GM21786 (cell line): Measurements from ENCODE around the gene FRMD4B.
A peak's percentile ranks its signal among the peaks of the same experiment; 100 is the strongest.

ENCODE experiments used
- ATAC-seq: cut with Tn5 transposase; IDR thresholded peaks from one replicate; pipeline ENCODE4 v1.9.1; 2021; ENCODE audit not compliant: unreplicated experiment

FRMD4B gene

DNA sequence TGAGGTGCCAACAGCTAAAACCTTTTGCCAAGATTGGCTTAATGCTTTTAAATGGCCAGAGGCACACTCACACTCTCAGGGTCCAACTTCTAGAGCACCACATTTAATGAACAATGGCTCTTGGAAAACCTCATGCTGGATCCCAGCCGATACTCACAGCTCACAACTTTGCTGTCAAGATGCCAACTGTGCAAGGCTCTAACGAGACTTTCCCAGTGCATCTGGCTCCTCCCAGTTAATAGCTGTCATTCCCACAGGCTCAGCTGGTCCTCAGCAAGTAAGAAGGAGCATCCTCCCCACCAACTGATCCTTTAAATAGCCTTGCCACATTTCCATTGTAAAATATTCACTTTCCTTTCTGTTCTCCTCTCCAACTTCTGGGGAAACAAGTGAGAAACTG is 20.3 kb upstream of the FRMD4B start:
- ATAC-seq, result no peak

DNA sequence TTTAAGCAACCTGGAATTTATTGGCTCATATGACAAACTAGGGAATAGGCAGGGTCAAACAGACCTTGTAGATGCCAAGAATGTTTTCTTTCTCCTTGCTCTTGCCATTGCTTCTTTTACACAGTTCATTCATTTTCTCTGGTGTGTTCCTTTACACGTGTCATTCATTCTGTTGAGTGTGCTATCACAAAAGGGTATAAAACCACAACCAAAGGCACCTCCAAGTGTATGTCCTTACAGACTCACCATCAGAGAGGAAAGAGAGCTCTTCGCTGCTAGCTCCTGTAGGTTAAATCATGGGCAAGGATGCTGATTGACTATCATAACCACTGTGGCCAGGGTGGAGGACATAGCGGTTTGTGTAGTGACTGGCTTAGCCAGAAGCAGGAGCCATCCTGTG is 19.2 kb upstream of the FRMD4B start:
- no peak for ATAC-seq

DNA sequence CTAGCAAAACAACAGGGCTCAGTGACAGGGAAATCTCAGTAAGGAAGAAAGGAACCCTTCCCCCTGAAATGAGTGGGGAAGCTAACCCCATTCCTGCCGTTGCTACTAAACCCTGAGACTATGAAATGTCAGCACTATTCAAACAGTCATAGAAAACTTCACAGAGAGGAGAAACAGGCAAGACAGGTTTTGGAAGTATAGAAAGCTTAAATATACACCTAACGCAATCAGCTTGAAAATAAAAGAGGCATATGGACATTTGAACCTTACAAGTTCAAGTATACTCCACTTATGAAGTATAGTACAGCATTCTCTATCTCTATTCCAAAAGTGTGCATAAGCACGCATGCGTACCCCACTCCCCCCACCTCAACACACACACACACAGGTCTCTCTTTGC is 17.6 kb upstream of the FRMD4B start:
- no peak for ATAC-seq

DNA sequence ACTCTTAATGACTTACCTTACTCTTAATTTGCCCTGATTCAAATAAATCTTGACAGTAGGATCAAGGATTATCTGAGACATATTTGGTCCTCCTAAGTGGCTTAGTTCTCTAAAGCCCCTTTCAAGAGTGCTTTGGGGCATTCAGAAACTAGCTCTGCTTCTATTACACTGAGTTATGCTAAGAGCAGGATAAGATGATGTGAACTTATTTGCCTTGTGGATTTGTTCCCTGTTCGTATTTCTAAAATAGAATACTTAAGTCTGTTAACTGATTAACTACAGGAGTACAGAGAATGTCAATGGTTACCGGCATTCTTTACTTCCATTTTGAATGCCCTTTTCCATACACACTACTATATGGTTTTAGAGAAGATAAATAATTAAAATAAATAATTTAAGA is 14.8 kb upstream of the FRMD4B start:
- ATAC-seq, result no peak

DNA sequence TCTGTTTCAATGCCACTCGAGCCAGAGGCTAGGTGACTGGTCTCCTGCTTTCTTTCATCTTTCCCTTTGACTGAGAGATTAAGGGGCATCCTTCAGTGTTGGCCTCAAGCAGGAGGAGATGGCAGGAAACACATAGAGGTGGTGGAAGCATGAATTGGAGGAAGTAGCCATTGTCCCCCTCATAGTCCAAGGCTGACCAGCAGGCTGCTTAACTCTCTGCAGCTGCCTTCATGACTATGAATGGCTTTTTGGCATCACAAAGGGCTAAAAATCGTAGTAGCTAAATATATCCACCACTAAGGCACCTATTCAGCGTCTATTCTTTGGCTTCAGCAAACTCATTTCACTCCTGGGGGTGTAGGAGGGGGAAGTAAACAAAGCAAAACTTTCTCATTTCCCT is 7.0 kb upstream of the FRMD4B start:
- no peak for ATAC-seq

DNA sequence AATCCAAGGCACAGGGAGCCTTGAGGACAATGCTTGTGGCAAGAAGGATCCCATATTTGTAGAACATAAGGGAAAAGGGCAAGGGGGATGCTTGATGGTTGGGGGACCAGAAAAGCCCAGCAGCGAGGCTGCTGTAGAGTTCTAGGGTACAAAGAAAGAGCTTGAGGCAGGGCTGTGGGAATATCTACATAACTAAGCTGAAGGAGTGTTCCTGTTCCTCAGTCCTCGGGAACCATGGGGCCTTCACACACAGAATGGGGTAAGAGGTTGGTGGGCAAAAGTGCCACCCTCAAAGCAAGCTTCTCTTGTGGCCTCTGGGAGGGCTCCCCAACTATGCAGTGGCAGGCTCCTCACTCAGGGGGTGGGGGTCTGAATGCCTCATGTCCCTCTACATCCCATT is 6.5 kb upstream of the FRMD4B start:
- no peak for ATAC-seq

DNA sequence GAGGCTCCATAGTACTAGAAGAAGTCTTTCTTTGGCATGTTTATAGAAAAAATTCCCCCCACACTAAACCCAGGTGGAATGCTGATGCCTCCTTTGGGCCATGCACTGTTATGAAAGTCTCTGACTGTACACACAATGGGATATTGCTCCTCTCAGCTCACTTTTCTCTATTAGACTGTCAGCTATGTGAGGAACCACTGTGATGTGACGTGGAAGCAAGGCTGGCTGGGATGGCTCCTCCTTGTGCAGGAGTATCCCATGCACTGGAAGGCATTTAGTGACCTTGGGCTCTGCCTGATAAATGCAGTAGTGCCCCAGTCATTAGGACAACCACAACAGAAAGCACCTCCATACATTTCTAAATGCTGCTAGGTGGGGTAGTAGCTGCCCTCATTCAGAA is 5.7 kb upstream of the FRMD4B start:
- no peak for ATAC-seq

DNA sequence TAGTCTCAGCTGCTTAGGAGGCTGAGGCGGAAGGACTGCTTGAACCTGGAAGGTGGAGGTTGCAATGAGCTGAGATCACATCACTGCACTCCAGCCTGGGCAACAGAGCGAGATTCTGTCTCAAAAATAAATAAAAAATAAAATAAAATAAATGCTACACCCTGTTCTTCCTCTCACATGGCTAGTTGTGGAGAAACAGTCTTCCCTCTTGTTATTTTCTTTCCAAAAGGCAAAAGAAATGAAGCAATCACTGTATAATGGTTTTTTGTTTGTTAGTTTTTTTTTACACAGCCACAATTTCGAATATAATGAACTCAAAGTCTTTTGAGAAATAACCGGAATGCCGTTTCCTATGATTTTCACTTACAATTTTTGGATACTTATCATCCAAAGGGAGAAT is 4.9 kb upstream of the FRMD4B start:
- ATAC-seq, result no peak

DNA sequence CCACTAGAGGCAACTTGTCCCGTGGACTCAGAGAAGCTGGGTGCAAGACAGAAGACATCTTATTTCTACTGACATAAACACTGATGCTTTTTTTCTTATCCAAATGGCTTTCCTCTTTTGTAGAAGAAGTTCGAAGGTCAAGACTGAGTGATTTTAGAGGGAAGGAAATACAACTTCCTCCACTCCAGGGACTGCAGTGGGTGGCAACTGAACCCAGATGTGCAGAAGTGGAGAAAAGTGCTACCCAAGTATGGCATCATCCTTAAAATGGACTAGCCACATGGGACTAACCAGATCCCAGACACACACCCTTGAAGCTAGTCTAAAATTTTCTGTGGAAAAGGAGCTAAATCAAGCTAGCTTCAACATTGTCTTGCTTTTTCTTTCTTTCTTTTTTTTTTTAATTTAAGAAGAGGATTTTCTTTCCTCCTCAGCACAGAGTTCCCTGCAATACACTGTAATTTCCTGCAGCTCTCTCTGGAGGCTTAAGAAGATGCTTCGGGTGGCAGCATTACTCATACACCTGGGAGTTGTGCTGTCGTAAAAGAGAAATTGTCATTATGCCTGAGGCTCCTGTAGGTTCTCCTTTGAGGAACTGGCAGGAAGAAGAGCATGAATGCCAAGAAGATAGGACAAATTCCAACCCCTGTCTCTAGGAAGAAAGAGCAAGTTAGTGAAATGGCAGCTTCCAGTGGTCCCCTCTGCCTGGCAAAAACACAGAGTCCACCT is 3.8 kb upstream of the FRMD4B start:
- no peak for ATAC-seq

DNA sequence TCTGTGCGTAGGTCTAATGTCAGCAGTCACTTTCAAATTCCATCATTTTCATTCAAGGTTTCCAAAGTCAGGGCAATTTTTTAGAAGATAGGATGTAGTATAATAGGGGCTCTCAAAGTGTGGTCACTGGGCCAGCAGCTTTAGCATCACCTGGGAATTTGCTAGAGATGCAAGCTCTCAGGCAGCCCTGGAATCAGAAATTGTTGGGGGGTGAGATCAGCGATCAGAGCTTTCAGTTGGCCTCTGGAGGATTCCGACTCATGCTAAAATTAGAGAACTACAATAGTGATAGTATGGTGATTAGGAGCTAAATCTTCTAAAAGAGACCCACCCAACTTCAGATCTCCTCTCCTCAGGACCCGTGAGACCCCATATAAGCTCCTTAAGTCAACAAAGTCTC is 2.4 kb upstream of the FRMD4B start:
- ATAC-seq, result no peak

DNA sequence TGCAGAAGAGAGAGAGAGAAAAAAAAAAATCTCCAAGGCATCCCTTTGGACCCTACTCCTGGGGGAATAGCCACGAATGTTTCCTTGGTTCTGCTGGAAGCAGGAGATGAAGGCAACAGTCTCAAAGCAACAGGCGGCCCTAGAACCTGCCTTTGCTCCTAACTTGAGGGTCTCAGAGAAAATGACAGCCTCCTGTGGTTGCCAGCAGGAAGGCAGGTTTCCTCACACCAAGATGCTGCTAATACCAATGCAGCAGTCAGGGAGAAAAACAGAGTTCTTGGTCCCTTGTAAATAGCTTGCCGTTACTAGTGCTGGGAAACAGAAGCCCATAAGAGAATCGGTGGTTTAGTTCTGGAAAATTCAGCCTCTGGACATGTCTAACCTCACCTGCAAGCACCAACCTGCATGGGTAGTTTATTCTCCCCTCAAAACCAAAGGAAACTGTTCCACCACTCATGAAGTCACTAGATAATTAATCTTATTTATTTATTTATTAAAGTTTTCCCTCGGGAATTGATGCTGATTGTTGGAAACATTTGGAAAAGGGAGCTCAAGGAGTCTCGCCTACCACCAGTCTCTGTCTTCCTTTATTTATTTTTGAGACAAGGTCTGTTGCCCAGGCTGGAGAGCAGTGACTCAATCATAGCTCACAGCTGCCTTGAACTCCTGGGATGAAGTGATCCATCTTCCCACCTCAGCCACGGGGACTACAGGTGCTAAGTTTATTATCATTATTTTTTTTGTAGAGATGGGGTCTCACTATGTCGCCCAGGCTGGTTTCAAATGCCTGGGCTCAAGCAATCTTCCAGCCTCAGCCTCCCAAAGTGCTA is 883 bp upstream of the FRMD4B start:
- ATAC-seq, result no peak

DNA sequence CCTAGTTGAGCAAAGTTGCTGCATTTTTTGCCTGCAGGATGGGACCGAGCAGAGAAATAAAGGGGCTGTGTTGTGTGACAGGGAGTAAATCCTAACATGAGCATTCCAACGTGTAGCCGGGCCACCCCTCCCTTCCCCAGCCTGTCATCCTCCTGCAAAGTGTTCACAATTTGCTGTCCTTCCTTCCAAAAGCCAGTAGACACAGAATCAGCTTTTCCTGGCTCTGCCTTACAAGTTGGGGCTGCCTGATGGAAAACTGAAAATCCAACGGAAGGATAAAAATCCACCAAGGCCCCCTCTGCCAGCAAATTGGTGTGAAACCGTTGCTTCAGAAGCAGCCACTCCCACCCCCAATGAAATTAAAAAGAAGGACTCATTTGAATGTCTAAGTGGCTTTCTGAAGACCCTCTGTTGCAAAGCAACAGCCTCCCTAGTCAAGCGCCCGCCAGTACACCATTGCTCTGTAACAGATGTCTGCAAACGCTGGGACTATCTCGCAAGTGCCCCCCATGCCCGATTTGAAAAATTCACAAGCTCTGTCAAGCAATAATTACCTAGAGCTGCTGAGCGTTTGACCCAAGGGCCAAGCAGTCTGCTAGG is 665 bp downstream of the FRMD4B start:
- no peak for ATAC-seq

DNA sequence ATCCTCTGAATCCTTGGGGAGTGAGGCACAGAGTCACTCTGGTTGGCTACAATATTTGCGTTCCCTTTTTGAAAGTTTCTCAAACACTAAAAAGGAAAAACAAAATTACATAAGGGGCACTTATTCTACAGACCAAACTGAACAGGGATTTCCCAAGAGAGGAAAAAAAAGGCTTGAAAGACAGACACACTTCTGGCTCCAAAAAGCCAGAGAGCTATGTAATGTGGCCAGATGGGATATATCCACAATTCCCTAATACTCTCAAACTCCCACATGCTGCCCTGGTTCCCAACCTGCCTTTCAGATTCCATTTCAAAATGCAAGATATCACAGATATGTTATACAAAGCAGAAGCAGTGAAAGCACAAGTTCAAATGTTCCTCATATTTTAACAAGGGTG is 1.6 kb downstream of the FRMD4B start:
- ATAC-seq, result no peak

DNA sequence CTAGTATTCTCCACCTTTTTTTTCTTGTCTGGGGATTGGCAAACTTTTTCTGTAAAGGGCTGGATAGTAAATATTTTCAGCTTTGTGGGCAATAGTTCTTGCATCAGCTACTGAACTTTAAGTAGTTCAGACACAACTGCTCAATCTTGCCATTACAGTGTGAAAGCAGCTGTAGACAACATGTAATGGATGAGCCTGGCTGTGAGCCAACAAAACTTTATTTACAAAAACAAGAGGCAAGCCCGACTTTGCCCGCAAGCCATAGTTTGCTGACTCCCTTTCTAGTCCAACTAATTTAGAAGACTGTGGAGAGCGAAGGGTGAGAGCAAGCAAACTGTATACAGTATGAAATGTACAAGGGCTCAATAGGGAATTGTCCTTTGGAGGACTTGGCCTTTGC is 6.2 kb downstream of the FRMD4B start:
- no peak for ATAC-seq

DNA sequence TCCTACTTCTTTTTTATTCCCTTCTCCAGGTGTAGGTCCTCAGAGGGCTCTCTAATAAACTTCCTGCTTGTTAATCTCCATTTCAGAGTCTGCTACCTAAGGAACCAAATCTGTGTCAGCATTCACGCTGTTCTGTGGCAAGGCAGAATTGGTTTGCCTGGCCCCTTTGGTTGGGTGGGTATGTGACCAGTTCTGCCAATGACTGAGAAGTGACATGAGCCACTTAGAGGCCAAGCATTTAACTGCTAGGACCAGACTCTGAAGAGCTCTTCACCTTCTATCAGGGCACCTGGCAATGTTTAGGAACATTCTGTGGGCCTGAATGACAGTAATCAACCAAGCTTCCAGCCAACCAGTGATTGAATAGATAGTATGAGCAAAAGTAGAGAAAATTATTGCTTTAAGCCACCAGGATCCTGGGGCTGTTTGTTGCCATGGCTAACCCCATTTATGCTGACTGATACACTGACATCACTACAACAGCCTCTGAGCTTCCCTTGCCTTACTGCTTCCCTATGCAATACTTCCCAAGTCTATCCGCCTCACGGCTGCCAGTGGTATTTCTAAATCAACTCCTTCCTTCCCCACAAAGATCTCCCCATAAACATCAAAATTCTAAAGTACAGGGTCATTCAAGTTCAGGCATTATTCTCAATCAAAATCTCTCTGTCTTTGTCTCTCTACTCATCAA is 7.6 kb downstream of the FRMD4B start:
- no peak for ATAC-seq

DNA sequence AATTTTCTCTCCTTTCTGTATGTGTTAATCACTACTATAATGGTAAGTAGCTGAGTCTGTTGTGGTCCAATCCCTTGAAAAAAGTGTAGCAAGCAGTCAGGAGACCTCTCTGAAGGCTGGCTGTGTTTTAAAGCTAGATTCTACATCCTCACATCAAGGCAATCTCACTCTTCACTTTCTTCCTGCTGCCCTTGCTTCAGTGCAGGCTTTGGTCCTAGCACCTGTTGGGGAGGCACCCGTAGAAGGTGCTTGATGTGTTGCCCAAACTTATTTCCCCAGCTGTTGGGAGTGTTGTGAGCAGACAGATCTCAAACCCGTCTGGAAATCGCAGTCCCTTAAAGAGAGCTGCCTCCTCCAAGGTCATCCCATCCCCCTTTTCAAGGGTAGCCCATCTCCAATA is 8.6 kb downstream of the FRMD4B start:
- ATAC-seq, result no peak

DNA sequence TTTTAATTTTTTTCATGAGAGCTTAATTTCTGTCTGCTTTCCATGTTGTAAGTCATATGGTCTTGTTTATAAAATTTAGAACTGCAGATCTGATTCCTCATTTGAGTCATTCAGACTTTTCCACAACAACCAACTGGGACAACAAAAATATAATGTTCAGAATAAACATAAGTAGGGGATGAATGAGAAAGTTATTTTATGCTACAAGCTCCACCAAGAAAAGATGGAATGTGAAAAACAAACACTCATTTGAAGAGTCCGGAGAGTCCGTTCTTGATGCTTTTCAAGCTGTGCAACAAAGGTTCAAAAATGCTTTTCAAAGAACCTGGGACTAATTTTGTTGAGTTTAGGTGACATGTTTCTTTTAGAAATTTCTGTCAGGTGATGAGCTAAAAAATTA is 9.2 kb downstream of the FRMD4B start:
- ATAC-seq, result no peak

DNA sequence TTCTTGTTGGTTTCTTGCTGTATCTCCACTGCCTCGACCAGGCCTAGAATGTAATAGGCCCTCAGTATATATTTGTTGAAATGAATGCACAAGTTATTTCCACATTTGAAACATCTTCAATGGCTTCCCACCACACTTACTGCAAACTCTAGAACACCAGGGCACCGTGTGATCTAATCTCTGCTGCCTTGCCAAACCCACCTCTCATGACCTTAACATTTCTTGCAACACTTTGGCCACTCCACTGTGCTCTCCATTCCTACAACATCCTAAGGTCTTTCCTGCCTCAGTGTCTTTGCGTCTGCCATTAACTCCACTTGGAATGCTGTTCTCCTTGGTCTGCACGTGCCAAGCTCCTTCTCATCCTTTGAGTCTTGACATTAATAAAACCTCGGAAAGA is 14.1 kb downstream of the FRMD4B start:
- ATAC-seq, result no peak

DNA sequence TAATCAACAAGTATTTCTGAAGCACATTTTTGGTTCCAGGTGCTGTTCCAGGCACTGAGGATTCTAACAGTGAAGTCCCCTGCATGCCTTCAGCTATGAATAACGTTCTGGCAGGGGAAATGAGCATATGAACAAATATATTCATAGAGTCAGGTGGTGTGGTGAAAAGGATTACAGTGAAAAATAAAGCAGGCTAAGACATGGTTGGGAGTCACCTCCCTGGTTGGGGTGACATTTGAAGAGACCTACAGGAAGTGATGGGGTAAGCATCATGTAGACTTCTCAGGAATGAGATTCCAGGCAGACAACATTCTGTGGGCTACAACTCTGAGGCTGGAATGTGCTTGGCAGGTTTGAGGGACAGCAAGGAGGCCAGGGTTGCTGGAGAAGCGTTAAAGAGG is 15.0 kb downstream of the FRMD4B start:
- no peak for ATAC-seq

DNA sequence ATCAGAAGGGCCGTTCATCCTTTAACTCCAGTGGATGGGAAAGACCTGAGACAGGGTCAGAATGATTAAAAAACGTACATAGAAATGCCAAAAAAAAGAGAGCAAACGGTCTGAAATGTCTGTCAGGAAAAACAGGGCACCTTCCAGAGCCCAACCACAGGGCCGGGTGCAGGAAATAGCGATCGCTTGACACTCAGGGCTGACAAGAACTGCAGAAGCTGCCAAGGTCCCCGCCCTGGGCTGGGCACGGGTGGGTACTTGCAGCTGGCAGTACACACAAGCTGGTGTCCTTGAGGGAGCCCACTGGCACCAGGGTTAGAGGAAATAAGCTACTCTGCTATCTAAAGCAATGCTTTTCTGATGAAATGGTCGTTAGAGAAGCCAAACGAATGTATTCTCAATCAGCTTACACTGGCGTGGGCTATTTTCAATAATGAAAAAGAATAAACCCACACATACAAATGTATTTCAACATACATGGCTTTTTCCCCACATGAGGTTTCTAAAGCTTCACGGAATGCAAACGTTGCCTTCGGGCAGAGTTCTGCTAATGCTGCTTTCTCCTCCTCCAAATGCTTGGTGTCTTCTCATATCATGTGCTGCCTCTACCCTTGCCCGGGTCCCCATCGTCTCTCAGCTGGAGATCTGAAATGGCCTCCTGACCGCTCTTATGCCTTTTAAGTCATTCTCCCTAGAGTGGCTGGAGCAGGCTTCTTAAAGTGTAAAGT is 15.6 kb downstream of the FRMD4B start:
- ATAC-seq, result no peak

DNA sequence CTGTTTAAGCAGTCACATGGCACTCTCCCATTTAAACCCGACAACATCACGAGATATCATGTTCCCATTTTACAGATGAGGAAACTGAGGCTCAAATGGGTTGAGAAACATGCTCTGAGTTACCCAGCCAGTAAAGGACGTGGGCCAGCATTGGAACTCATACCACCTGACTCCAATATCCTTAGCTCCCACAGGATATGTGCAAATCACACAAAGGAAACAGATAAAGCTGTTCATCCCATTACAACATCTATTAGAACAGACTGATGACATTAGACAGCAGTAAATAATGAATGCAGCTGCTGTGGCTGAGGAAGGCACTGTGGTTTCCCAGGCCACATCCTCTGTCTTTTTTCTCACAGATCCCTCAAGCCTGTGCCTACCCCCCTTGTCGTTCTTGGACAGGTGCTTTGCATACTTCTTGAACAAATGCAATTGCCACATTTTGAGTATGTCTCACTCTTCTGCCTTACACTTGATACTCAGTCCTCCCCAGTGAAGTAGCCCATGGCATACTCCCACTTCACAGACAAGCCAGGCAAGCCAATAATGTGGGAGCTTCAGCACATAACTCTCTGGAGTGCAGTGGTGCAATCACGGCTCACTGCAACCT is 17.7 kb downstream of the FRMD4B start:
- peak; percentile 98 for ATAC-seq
